ENCODE measurements around the gene MAGEB16. TPM values are rescaled to one million over a fixed set of nuclear protein-coding genes. Genes with fewer than 3 reads are reported as not detected.

The MAGEB16 gene
- not detected in 2 replicates for total RNA-seq

GRCh38 chrX:35798042-35798441 is at the start of gene MAGEB16:
Gene MAGEB16, plus strand, starts transcription at chrX:35798342. Its CDS starts 3,855 bp downstream, at chrX:35802197.

Other genes starting within 250 kb of the MAGEB16 start
- gene CFAP47, start 121.4 kb downstream of the MAGEB16 start, total RNA-seq: under 0.01 TPM in 1 of 2 replicates, not detected in the other

Data from vein endothelial cell (primary cell).